OCI-LY1 (cell line): ENCODE data around the gene MEGF6.

ENCODE experiments used
- H2AFZ ChIP-seq: fragments of 200-600 bp; sonication (generic), shearing (Covaris generic); 2 replicates; pipeline ENCODE4 v1.6.0; 2014; ENCODE audit warnings: antibody characterized with exemption, mild to moderate bottlenecking, low read length
- H3F3A ChIP-seq: fragments of 200-600 bp; sonication (generic), shearing (Covaris generic); 2 replicates; pipeline ENCODE4 v1.6.0; 2014; ENCODE audit warnings: mild to moderate bottlenecking, antibody characterized with exemption, low read length, moderate library complexity; ENCODE audit not compliant: insufficient read depth
- H3K27ac ChIP-seq: fragments of 200-600 bp; sonication (generic); 2 replicates; pipeline ENCODE4 v1.5.1; 2014; ENCODE audit warnings: low read length, mixed run types, mild to moderate bottlenecking, low read depth; ENCODE audit not compliant: poor library complexity, severe bottlenecking
- H3K27me3 ChIP-seq: fragments of 200-600 bp; sonication (generic); 2 replicates; pipeline ENCODE4 v1.6.0; 2014; ENCODE audit warnings: antibody characterized with exemption, mild to moderate bottlenecking, low read length, moderate library complexity; ENCODE audit not compliant: insufficient read depth
- H3K36me3 ChIP-seq: fragments of 200-600 bp; sonication (generic); 2 replicates; pipeline ENCODE4 v1.6.1; 2014; ENCODE audit warnings: mild to moderate bottlenecking, antibody characterized with exemption, low read length, moderate library complexity, mixed read lengths; ENCODE audit not compliant: insufficient read depth
- H3K4me1 ChIP-seq: fragments of 200-600 bp; sonication (generic); 2 replicates; pipeline ENCODE4 v1.5.1; 2014; ENCODE audit warnings: mild to moderate bottlenecking, low read length, moderate library complexity; ENCODE audit not compliant: insufficient read depth, severe bottlenecking
- H3K4me2 ChIP-seq: fragments of 200-600 bp; sonication (generic), shearing (Covaris generic); 2 replicates; pipeline ENCODE4 v1.6.1; 2014; ENCODE audit warnings: low read length
- H3K4me3 ChIP-seq: fragments of 200-600 bp; sonication (generic); 2 replicates; pipeline ENCODE4 v1.5.1; 2014; ENCODE audit warnings: low read length, low read depth, mild to moderate bottlenecking, mixed read lengths; ENCODE audit not compliant: poor library complexity, severe bottlenecking
- H3K79me2 ChIP-seq: fragments of 200-600 bp; shearing (Covaris generic); 2 replicates; pipeline ENCODE4 v1.6.1; 2016; ENCODE audit warnings: mixed run types, low read length, mixed read lengths; ENCODE audit not compliant: insufficient read depth
- H3K9ac ChIP-seq: fragments of 200-600 bp; sonication (generic), shearing (Covaris generic); 2 replicates; pipeline ENCODE4 v1.6.1; 2014; ENCODE audit warnings: mild to moderate bottlenecking, low read length, mixed read lengths
- H3K9me2 ChIP-seq: fragments of 200-600 bp; sonication (generic), shearing (Covaris generic); 2 replicates; pipeline ENCODE4 v1.6.1; 2014; ENCODE audit warnings: low read depth, mild to moderate bottlenecking, low read length, mixed read lengths
- H3K9me3 ChIP-seq: fragments of 200-600 bp; shearing (Covaris generic); 2 replicates; pipeline ENCODE4 v1.6.1; 2014; ENCODE audit warnings: low read length, mixed read lengths
- H4K20me1 ChIP-seq: fragments of 200-600 bp; sonication (generic), shearing (Covaris generic); 2 replicates; pipeline ENCODE4 v1.6.0; 2016; ENCODE audit warnings: mild to moderate bottlenecking, low read length; ENCODE audit not compliant: insufficient read depth
- CTCF ChIP-seq: fragments of 200-600 bp; sonication (generic), shearing (Covaris generic); IDR thresholded peaks from 2 replicates; pipeline ENCODE4 v1.5.1; 2017; ENCODE audit warnings: mild to moderate bottlenecking, antibody characterized with exemption, low read length, moderate library complexity, mixed read lengths
- EZH2 ChIP-seq: fragments of 200-600 bp; sonication (generic), shearing (Covaris generic); IDR thresholded peaks from 2 replicates; pipeline ENCODE4 v1.8.0; 2017; ENCODE audit warnings: borderline replicate concordance, mixed run types, mild to moderate bottlenecking, antibody characterized with exemption, low read length, moderate library complexity, mixed read lengths

Gene MEGF6

GRCh38 chr1:3566951-3567804 lies 44.1 kb downstream of the MEGF6 start:
- no peaks in the 10 kb centered on the region for H3K36me3 ChIP-seq
- no peaks in the 10 kb centered on the region for H3K9me3 ChIP-seq
- 0 out of 2 replicates have a peak, but pooled peaks cover 3% of the 10 kb centered on the region for H3K27me3 ChIP-seq
- H3K4me1 ChIP-seq, result no peaks in the 10 kb centered on the region
- H2AFZ ChIP-seq, result no peak overlapping the region
- H4K20me1 ChIP-seq, result no peaks in the 10 kb centered on the region
- H3K9ac ChIP-seq, result no peak overlapping the region
- H3K4me2 ChIP-seq, result no peak overlapping the region
- no peaks in the 10 kb centered on the region for H3K79me2 ChIP-seq
- TF ChIP-seq CTCF (no peak), EZH2 (no peak)
- no peak overlapping the region for H3K27ac ChIP-seq
- H3K9me2 ChIP-seq, result no peaks in the 10 kb centered on the region
- no peak overlapping the region for H3K4me3 ChIP-seq
- no peaks in the 10 kb centered on the region for H3F3A ChIP-seq

GRCh38 chr1:3566003-3566885 lies 45.1 kb downstream of the MEGF6 start:
- no peak overlapping the region for H2AFZ ChIP-seq
- no peaks in the 10 kb centered on the region for H4K20me1 ChIP-seq
- no peaks in the 10 kb centered on the region for H3K9me3 ChIP-seq
- H3K27me3 ChIP-seq, result 0 out of 2 replicates have a peak, but pooled peaks cover 3% of the 10 kb centered on the region
- no peaks in the 10 kb centered on the region for H3K9me2 ChIP-seq
- H3K4me2 ChIP-seq, result no peak overlapping the region
- no peaks in the 10 kb centered on the region for H3K36me3 ChIP-seq
- no peak for TF ChIP-seq CTCF
- TF ChIP-seq EZH2, result no peak
- no peak overlapping the region for H3K9ac ChIP-seq
- no peaks in the 10 kb centered on the region for H3F3A ChIP-seq
- H3K27ac ChIP-seq, result no peak overlapping the region
- no peaks in the 10 kb centered on the region for H3K4me1 ChIP-seq
- H3K4me3 ChIP-seq, result no peak overlapping the region
- H3K79me2 ChIP-seq, result no peaks in the 10 kb centered on the region

GRCh38 chr1:3564921-3565831 lies 46.1 kb downstream of the MEGF6 start:
- Histone ChIP-seq H3K4me2 (no peak overlapping the region), H3K4me1 (no peaks in the 10 kb centered on the region), H3K27me3 (0 out of 2 replicates have a peak, but pooled peaks cover 3% of the 10 kb centered on the region), H3K4me3 (no peak overlapping the region), H3K9ac (no peak overlapping the region), H3K36me3 (no peaks in the 10 kb centered on the region), H2AFZ (no peak overlapping the region), H3F3A (no peaks in the 10 kb centered on the region), H3K9me3 (no peaks in the 10 kb centered on the region), H4K20me1 (no peaks in the 10 kb centered on the region), H3K9me2 (no peaks in the 10 kb centered on the region), H3K79me2 (no peaks in the 10 kb centered on the region), H3K27ac (no peak overlapping the region)
- TF ChIP-seq EZH2, result no peak
- TF ChIP-seq CTCF, result peak; percentile 94
